AG09319 (cell line): Measurements from ENCODE around the gene TASP1.
"Not testable (repeated sequence)": the region's sequence is repeated elsewhere in the genome, so short reads cannot be mapped to it uniquely, and the experiment has no call there.

ENCODE experiments used
- DNase-seq: peaks from one replicate; pipeline ENCODE4 v3.0.0-alpha.2; 2010; ENCODE audit warnings: low read depth; ENCODE audit errors: extremely low read depth
- CTCF ChIP-seq: IDR thresholded peaks from 2 replicates; pipeline ENCODE4 v1.5.1; 2011; ENCODE audit warnings: low read depth, mild to moderate bottlenecking, inconsistent platforms, low read length, moderate library complexity

The TASP1 gene

GRCh38 chr20:13644010-13644409 lies 5.3 kb upstream of the TASP1 start:
- no peak for DNase-seq
- no peak for TF ChIP-seq CTCF

GRCh38 chr20:13639150-13639497 lies 392 bp upstream of the TASP1 start:
- no peak for TF ChIP-seq CTCF
- DNase-seq = no peak

- DNase-seq = no peak
- TF ChIP-seq CTCF = no peak
Observed at GRCh38 chr20:13638162-13638495, 603 bp downstream of the TASP1 start.

- no peak for DNase-seq
- no peak for TF ChIP-seq CTCF
Observed at GRCh38 chr20:13632431-13632830, 6.3 kb downstream of the TASP1 start.

GRCh38 chr20:13627525-13627924 lies 11.2 kb downstream of the TASP1 start:
- not testable (repeated sequence) for DNase-seq

GRCh38 chr20:13626724-13627123 lies 12.0 kb downstream of the TASP1 start:
- no peak for DNase-seq
- no peak for TF ChIP-seq CTCF

- no peak for DNase-seq
- no peak for TF ChIP-seq CTCF
Observed at GRCh38 chr20:13625304-13625979, 13.3 kb downstream of the TASP1 start.

GRCh38 chr20:13619415-13619814 lies 19.3 kb downstream of the TASP1 start:
- DNase-seq = not testable (repeated sequence)

GRCh38 chr20:13618456-13618855 lies 20.3 kb downstream of the TASP1 start:
- DNase-seq = not testable (repeated sequence)

- DNase-seq = not testable (repeated sequence)
Observed at GRCh38 chr20:13617585-13617984, 21.1 kb downstream of the TASP1 start.

- not testable (repeated sequence) for DNase-seq
Observed at GRCh38 chr20:13616713-13617112, 22.0 kb downstream of the TASP1 start.
